ENCODE measurements around the gene A3GALT2. TPM values are rescaled to one million over a fixed set of nuclear protein-coding genes. Genes with fewer than 3 reads are reported as not detected.

The A3GALT2 gene
- total RNA-seq, 4 donors from 2014 or later = 0.58 TPM; not detected in 3

GRCh38 chr1:33334081-33334552 lies 13.2 kb upstream of the A3GALT2 start:
- intact Hi-C loops (cut with DNase I; ENCODE audit: low total_unique reads) = no loop called here
- H3K36me3 ChIP-seq = no peaks in the 10 kb centered on the region
- DNase-seq = peak; percentile 71 to 72

GRCh38 chr1:33332881-33333280 lies 12.0 kb upstream of the A3GALT2 start:
- TF ChIP-seq POLR2A (IDR thresholded peaks at IDR 0.05) = no peak
- TF ChIP-seq CTCF (IDR thresholded peaks at IDR 0.05) = no peak
- no peak overlapping the region for H3K4me3 ChIP-seq
- intact Hi-C loops (cut with DNase I; ENCODE audit: low total_unique reads) = no loop called here
- H3K27me3 ChIP-seq = no peaks in the 10 kb centered on the region
- no peaks in the 10 kb centered on the region for H3K36me3 ChIP-seq
- no peak for DNase-seq
- peak overlapping the region in 1 of 2 donors; percentile 53 for H3K27ac ChIP-seq
- H3K4me1 ChIP-seq = peaks cover 18 to 27% of the 10 kb centered on the region in 2 donors
- H3K9me3 ChIP-seq = no peaks in the 10 kb centered on the region

More at GRCh38 chr1:33334081-33334552, 13.2 kb upstream of the A3GALT2 start:
- Histone ChIP-seq H3K4me1 (peaks cover 20 to 32% of the 10 kb centered on the region in 2 donors), H3K9me3 (no peaks in the 10 kb centered on the region), H3K27ac (peak overlapping the region; percentile 53 to 75), H3K4me3 (no peak overlapping the region), H3K27me3 (no peaks in the 10 kb centered on the region)
- TF ChIP-seq CTCF (IDR thresholded peaks at IDR 0.05) (no peak), POLR2A (IDR thresholded peaks at IDR 0.05) (no peak)

- H3K9me3 ChIP-seq = no peaks in the 10 kb centered on the region
- no peak overlapping the region for H3K4me3 ChIP-seq
- peaks cover 14 to 33% of the 10 kb centered on the region in 2 donors for H3K4me1 ChIP-seq
- intact Hi-C loops (cut with DNase I; ENCODE audit: low total_unique reads) = no loop called here
- H3K36me3 ChIP-seq = no peaks in the 10 kb centered on the region
- H3K27ac ChIP-seq = peak overlapping the region in 1 of 2 donors; percentile 53
- no peak for DNase-seq
- H3K27me3 ChIP-seq = no peaks in the 10 kb centered on the region
- no peak for TF ChIP-seq POLR2A (IDR thresholded peaks at IDR 0.05)
- TF ChIP-seq CTCF (IDR thresholded peaks at IDR 0.05) = no peak
Measured at GRCh38 chr1:33332357-33332789, 11.5 kb upstream of the A3GALT2 start.

GRCh38 chr1:33331444-33332356 lies 10.8 kb upstream of the A3GALT2 start:
- H3K4me1 ChIP-seq = peaks cover 12 to 30% of the 10 kb centered on the region in 2 donors
- H3K27me3 ChIP-seq = no peaks in the 10 kb centered on the region
- H3K36me3 ChIP-seq = no peaks in the 10 kb centered on the region
- H3K27ac ChIP-seq = peak overlapping the region; percentile 6 to 53
- TF ChIP-seq CTCF (IDR thresholded peaks at IDR 0.05) (no peak), POLR2A (IDR thresholded peaks at IDR 0.05) (no peak)
- H3K4me3 ChIP-seq = no peak overlapping the region
- DNase-seq = no peak
- intact Hi-C loops (cut with DNase I; ENCODE audit: low total_unique reads) = no loop called here
- H3K9me3 ChIP-seq = no peaks in the 10 kb centered on the region

GRCh38 chr1:33330906-33331305 lies 10.0 kb upstream of the A3GALT2 start:
- intact Hi-C loops (cut with DNase I; ENCODE audit: low total_unique reads) = no loop called here
- Histone ChIP-seq H3K36me3 (no peaks in the 10 kb centered on the region), H3K4me3 (no peak overlapping the region), H3K27ac (peak overlapping the region in 1 of 2 donors; percentile 6), H3K4me1 (peaks cover 8 to 27% of the 10 kb centered on the region in 2 donors), H3K9me3 (no peaks in the 10 kb centered on the region), H3K27me3 (no peaks in the 10 kb centered on the region)
- no peak for TF ChIP-seq POLR2A (IDR thresholded peaks at IDR 0.05)
- TF ChIP-seq CTCF (IDR thresholded peaks at IDR 0.05) = no peak
- DNase-seq = no peak

Measured in uterus (tissue), 4 donors.